ENCODE data around the gene EIF5A. TPM values are rescaled to one million over a fixed set of nuclear protein-coding genes. Genes with fewer than 3 reads are reported as not detected.

EIF5A gene
- total and polyA plus RNA-seq, 9 of the 15 experiments (the other 6 are each of a cell fraction or from before 2014, with no cell fraction given), result 22.9 to 1,163 (median 772) TPM

GRCh38 chr17:7280519-7281073, 26.8 kb upstream of the EIF5A start (continued):
- TF ChIP-seq ZNF449 (CRISPR knock-in tag; IDR thresholded peaks at IDR 0.05) (no peak), FIP1L1 (IDR thresholded peaks at IDR 0.05; ENCODE audit: low read depth, low read length, poor library complexity, severe bottlenecking) (no peak), PATZ1 (CRISPR knock-in tag; IDR thresholded peaks at IDR 0.05; ENCODE audit: borderline replicate concordance) (no peak), ZNF668 (CRISPR knock-in tag; IDR thresholded peaks at IDR 0.05) (no peak), ZNF407 (IDR thresholded peaks at IDR 0.05; ENCODE audit: low read depth) (no peak), SAFB (IDR thresholded peaks at IDR 0.05; ENCODE audit: borderline replicate concordance, low read depth, low read length) (no peak), NFXL1 (CRISPR knock-in tag; IDR thresholded peaks at IDR 0.05) (no peak), EHMT2 (IDR thresholded peaks at IDR 0.05) (no peak), NR2F6 (CRISPR knock-in tag; IDR thresholded peaks at IDR 0.05) (no peak), MLLT1 (IDR thresholded peaks at IDR 0.05) (no peak), THRAP3 (IDR thresholded peaks at IDR 0.05; ENCODE audit: borderline replicate concordance) (no peak)
